Measurements from ENCODE around the gene VPREB3. TPM values are rescaled to one million over a fixed set of nuclear protein-coding genes. Genes with fewer than 3 reads are reported as not detected.

Gene VPREB3
- total RNA-seq, 2 donors from 2014 or later, result not detected

DNA sequence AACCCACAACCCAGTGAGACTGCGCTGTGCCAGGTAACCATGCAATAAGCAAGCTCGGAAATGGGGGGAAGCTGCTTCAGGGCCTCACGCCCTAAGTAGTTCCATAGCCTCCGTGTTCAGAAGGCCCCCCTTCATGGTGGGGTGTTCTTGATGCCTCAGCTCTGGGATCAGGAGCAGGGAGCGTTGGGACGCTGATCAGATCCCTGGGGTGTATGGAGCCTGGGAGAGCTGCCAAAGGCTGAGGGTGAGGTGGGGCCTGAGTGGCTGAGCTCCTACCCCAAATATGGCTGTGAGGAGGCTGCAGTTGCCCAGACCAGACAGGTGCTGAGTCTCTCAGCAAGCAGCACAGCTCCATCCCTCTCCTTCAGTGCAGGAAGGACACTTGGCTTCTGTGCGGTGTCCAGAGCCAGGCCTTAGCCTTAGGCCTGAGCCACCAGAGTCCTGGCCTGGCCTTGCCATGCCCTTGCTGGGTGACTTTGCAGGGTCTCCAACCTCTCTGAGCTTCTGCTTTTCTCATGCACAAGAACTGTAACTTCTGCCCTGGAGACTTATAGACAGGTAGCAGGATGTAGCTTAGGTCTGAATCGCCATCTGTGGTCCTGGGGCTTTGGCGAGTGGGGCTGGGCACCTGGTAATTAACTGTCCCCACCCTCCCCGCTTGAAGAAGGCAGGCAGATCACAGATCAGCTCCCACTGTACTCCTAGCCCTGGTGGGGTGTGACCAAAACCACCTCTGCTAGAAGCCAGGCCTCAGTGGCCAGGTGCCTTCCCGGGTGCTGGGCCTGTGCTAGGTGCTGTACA, 23.8 kb upstream of the VPREB3 start:
- no peaks in the 10 kb centered on the region for H3K36me3 ChIP-seq (replicated peaks in 1 of 2; ENCODE audit: insufficient read depth in 1 of 2, low read depth in 2 of 2)
- H3K9me3 ChIP-seq, result no peaks in the 10 kb centered on the region
- DNase-seq (no peak), ATAC-seq (no peak)
- no peak overlapping the region for H3K27ac ChIP-seq
- H3K4me3 ChIP-seq, result no peak overlapping the region
- 89 to 94% methylated on average over 6 to 11 of the region's 11 CpGs for WGBS, 2 donors
- intact Hi-C loops (cut with DNase I), result loop anchor here (5.0 kb wide), 1 partner anchor 64 kb away; no protein-coding TSS in a partner anchor
- peaks cover 4% of the 10 kb centered on the region for H3K4me1 ChIP-seq
- TF ChIP-seq, protein P1, sequence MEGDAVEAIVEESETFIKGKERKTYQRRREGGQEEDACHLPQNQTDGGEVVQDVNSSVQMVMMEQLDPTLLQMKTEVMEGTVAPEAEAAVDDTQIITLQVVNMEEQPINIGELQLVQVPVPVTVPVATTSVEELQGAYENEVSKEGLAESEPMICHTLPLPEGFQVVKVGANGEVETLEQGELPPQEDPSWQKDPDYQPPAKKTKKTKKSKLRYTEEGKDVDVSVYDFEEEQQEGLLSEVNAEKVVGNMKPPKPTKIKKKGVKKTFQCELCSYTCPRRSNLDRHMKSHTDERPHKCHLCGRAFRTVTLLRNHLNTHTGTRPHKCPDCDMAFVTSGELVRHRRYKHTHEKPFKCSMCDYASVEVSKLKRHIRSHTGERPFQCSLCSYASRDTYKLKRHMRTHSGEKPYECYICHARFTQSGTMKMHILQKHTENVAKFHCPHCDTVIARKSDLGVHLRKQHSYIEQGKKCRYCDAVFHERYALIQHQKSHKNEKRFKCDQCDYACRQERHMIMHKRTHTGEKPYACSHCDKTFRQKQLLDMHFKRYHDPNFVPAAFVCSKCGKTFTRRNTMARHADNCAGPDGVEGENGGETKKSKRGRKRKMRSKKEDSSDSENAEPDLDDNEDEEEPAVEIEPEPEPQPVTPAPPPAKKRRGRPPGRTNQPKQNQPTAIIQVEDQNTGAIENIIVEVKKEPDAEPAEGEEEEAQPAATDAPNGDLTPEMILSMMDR (IDR thresholded peaks at IDR 0.05), result no peak
- no peak for TF ChIP-seq POLR2A (IDR thresholded peaks at IDR 0.05)
- H3K27me3 ChIP-seq, result no peaks in the 10 kb centered on the region

DNA sequence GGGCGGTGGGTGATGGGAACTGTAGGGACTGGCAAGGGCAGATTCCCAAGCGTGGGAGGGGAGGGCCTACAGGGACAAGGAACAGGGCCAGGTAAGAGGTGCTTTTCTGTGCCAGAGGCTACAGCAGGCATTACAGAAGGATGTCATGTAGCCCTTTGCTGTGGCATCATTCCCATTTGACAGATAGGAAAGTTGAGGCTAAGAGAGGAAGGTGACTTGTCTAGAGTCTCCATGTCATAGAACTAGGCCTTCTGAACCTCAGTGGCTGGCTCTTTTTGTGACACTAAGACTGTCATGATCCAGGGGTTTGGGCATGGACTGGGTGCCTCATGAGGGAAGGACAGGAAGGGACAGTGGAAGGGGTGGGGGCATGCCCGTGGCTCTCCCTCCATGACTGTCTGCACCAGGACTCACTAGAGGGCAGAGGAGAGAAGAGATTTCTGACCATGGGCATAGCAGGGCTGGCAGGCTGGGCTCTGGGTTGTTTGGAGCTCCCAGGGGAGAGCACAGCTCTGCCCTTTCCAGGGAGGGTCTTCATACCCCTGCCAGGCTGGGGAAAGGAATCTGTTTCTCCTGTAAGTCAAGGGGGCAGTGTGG, 21.7 kb upstream of the VPREB3 start:
- Histone ChIP-seq H3K4me3 (no peak overlapping the region), H3K36me3 (replicated peaks in 1 of 2; ENCODE audit: insufficient read depth in 1 of 2, low read depth in 2 of 2) (no peaks in the 10 kb centered on the region), H3K9me3 (no peaks in the 10 kb centered on the region), H3K27ac (no peak overlapping the region), H3K27me3 (no peaks in the 10 kb centered on the region), H3K4me1 (peaks cover 19% of the 10 kb centered on the region)
- no peak for ATAC-seq
- WGBS, 2 donors, result 62 to 79% methylated on average over 3 of the region's 3 CpGs
- TF ChIP-seq, protein P1 (IDR thresholded peaks at IDR 0.05), result no peak
- no peak for TF ChIP-seq POLR2A (IDR thresholded peaks at IDR 0.05)
- no peak for DNase-seq
- intact Hi-C loops (cut with DNase I), result loop anchor here (5.0 kb wide), 1 partner anchor 66 kb away; no protein-coding TSS in a partner anchor

DNA sequence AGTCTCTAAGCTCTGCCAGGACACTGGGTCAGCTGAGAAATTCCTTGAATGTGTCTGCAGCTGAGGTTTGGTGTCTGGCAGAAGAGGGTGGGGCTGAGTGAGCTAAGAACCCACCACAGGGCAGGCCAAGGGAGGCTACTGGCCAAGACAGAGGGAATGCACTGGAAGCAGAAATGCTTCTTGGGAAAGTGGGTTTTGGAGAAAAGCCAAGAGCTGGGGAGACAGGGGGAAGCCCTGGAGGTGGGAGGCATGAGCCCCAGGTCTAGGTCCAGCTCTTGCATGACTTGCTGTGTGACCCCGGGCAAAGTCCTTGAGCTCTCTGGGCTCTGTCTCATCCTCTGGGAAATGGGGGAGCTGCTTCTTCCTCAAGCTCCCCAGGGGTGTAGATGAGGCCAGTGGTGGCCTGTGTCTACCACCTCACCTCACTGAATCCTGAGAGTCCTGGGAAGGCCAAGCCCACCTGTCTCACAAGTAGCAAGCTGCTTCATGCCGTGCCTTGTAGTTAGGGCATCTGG, 20.8 kb upstream of the VPREB3 start:
- no peak for DNase-seq

DNA sequence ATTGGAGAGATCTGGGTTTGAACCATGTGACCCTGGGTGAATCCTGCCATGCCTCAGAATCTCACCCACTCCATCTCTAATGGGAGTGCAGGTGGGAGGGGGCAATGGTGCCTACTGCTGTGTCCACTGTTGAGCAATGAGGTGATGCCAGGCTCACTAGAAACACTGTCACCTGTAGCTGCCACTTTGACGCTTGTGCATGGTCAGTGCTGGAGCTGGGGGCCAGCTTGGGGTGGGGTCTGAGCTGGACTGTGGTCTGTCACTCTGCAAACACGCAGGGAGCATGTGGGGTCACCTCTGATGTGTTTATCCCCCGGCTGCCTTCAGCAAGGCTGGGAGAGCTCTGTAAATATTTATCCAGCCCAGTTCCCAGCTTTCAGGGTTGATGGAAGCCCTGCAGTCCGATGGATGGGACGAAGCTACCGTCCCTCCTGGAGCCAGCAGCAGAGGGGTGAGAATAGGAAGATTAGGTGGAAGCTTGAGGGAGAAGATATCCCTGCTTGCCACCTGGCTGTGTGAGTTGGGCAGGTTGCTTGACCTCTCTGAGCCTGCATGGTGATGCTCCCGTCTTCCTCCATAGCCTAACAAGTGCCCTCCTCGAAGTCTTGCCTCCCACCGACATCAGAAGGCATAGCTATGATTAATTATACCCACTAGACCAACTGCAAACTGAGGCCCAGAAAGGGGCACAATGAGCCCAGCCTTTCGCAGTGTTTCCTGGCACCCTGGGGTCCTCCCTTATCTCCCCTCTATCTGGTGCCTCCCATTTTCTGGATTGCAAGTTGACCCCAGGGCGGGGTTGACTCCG, 20.1 kb upstream of the VPREB3 start:
- Histone ChIP-seq H3K27ac (no peak overlapping the region), H3K4me1 (peaks cover 19% of the 10 kb centered on the region), H3K27me3 (no peaks in the 10 kb centered on the region), H3K36me3 (replicated peaks in 1 of 2; ENCODE audit: insufficient read depth in 1 of 2, low read depth in 2 of 2) (no peaks in the 10 kb centered on the region), H3K4me3 (no peak overlapping the region), H3K9me3 (no peaks in the 10 kb centered on the region)
- intact Hi-C loops (cut with DNase I), result no loop called here
- DNase-seq (no peak), ATAC-seq (no peak)
- WGBS, 2 donors, result 60 to 72% methylated on average over 9 to 12 of the region's 12 CpGs
- TF ChIP-seq, protein P1 (IDR thresholded peaks at IDR 0.05), result no peak
- no peak for TF ChIP-seq POLR2A (IDR thresholded peaks at IDR 0.05)

More for the DNA sequence above, 20.8 kb upstream of the VPREB3 start:
- no peak for ATAC-seq
- peaks cover 19% of the 10 kb centered on the region for H3K4me1 ChIP-seq
- WGBS, 2 donors, result 83 to 94% methylated on average over 2 of the region's 2 CpGs
- intact Hi-C loops (cut with DNase I), result loop anchor here (5.0 kb wide), 1 partner anchor 67 kb away; no protein-coding TSS in a partner anchor
- no peaks in the 10 kb centered on the region for H3K36me3 ChIP-seq (replicated peaks in 1 of 2; ENCODE audit: insufficient read depth in 1 of 2, low read depth in 2 of 2)
- H3K4me3 ChIP-seq, result no peak overlapping the region
- no peaks in the 10 kb centered on the region for H3K9me3 ChIP-seq
- H3K27me3 ChIP-seq, result no peaks in the 10 kb centered on the region
- TF ChIP-seq POLR2A (IDR thresholded peaks at IDR 0.05), result no peak
- TF ChIP-seq, protein P1 (IDR thresholded peaks at IDR 0.05), result no peak
- no peak overlapping the region for H3K27ac ChIP-seq

All from body of pancreas (tissue), 4 donors.